Lower leg skin (tissue), 3 donors: Measurements from ENCODE around the gene HAPLN1.

Source experiments
- POLR2A ChIP-seq, 2 donors: fragments of 450-650 bp; IDR thresholded peaks; one replicate each; pipeline ENCODE4 v1.6.1; 2016 to 2017; ENCODE audit warnings: antibody characterized with exemption in 2 of 2, mild to moderate bottlenecking in 1 of 2, moderate library complexity in 1 of 2
- TF ChIP-seq, protein P1 (sequence below), 3 donors: fragments of 450-650 bp; IDR thresholded peaks; one replicate each; pipeline ENCODE4 v1.5.1; 2016; ENCODE audit warnings: antibody characterized with exemption in 3 of 3, mild to moderate bottlenecking in 3 of 3, moderate library complexity in 2 of 3

DNA sequence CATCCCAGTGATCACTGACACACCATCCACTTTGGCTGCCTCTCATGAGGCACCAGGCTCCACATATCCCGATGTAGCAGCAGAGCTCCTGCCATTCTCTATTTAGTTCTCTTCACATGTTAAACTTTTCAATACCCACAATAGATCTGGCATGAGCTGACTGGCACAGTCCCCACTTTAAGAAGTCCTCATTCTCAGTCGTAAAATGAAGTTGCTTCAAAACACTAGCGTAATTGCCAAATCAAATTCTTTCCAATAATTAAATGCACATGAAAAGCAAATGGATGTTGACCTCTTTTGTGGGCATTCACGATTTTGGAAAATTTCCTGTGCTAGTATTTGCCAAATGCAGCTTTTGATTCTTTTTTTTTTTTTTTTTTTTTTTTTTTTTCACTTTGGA lies 32.4 kb downstream of the HAPLN1 start:
- TF ChIP-seq, protein P1, sequence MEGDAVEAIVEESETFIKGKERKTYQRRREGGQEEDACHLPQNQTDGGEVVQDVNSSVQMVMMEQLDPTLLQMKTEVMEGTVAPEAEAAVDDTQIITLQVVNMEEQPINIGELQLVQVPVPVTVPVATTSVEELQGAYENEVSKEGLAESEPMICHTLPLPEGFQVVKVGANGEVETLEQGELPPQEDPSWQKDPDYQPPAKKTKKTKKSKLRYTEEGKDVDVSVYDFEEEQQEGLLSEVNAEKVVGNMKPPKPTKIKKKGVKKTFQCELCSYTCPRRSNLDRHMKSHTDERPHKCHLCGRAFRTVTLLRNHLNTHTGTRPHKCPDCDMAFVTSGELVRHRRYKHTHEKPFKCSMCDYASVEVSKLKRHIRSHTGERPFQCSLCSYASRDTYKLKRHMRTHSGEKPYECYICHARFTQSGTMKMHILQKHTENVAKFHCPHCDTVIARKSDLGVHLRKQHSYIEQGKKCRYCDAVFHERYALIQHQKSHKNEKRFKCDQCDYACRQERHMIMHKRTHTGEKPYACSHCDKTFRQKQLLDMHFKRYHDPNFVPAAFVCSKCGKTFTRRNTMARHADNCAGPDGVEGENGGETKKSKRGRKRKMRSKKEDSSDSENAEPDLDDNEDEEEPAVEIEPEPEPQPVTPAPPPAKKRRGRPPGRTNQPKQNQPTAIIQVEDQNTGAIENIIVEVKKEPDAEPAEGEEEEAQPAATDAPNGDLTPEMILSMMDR (IDR thresholded peaks at IDR 0.05): no peak
- TF ChIP-seq POLR2A (IDR thresholded peaks at IDR 0.05): no peak
